Ishikawa (cell line): Measurements from ENCODE around the gene JMJD4.

Experiments used
- CEBPB ChIP-seq: IDR thresholded peaks from 2 replicates; pipeline ENCODE4 v1.6.1; 2012
- CREB1 ChIP-seq: IDR thresholded peaks from 2 replicates; pipeline ENCODE4 v1.6.1; 2012; ENCODE audit warnings: low read depth
- EGR1 ChIP-seq: IDR thresholded peaks from 2 replicates; pipeline ENCODE4 v1.6.1; 2012
- EP300 ChIP-seq: IDR thresholded peaks from 2 replicates; pipeline ENCODE4 v1.6.1; 2012; ENCODE audit warnings: borderline replicate concordance
- FOXM1 ChIP-seq: IDR thresholded peaks from 2 replicates; pipeline ENCODE4 v1.6.1; 2012; ENCODE audit warnings: low read depth, borderline replicate concordance
- MAX ChIP-seq: IDR thresholded peaks from 2 replicates; pipeline ENCODE4 v1.6.1; 2012
- NFIC ChIP-seq: IDR thresholded peaks from 2 replicates; pipeline ENCODE4 v1.6.1; 2012
- RAD21 ChIP-seq: IDR thresholded peaks from 2 replicates; pipeline ENCODE4 v1.6.1; 2012; ENCODE audit warnings: low read depth
- REST ChIP-seq: IDR thresholded peaks from 2 replicates; pipeline ENCODE4 v1.6.1; 2012; ENCODE audit warnings: low read depth, mild to moderate bottlenecking
- TAF1 ChIP-seq: IDR thresholded peaks from 2 replicates; pipeline ENCODE4 v1.6.1; 2012; ENCODE audit warnings: low read depth, mild to moderate bottlenecking
- TCF12 ChIP-seq: IDR thresholded peaks from 2 replicates; pipeline ENCODE4 v1.6.1; 2012; ENCODE audit warnings: low read depth
- TEAD4 ChIP-seq: IDR thresholded peaks from 2 replicates; pipeline ENCODE4 v1.6.1; 2012
- USF1 ChIP-seq: IDR thresholded peaks from 2 replicates; pipeline ENCODE4 v1.6.1; 2012
- YY1 ChIP-seq: IDR thresholded peaks from 2 replicates; pipeline ENCODE4 v1.6.1; 2012; ENCODE audit warnings: low read depth
- ZBTB7A ChIP-seq: IDR thresholded peaks from 2 replicates; pipeline ENCODE4 v1.6.1; 2012; ENCODE audit warnings: low read depth

JMJD4 gene

GRCh38 chr1:227757781-227758180, 22.7 kb upstream of the JMJD4 start:
- TF ChIP-seq NFIC = no peak
- no peak for TF ChIP-seq EP300
- no peak for TF ChIP-seq USF1
- TF ChIP-seq FOXM1 = no peak
- TF ChIP-seq MAX = no peak
- no peak for TF ChIP-seq REST
- TF ChIP-seq YY1 = no peak
- no peak for TF ChIP-seq ZBTB7A
- no peak for TF ChIP-seq CREB1
- TF ChIP-seq EGR1 = no peak
- TF ChIP-seq TAF1 = no peak
- no peak for TF ChIP-seq RAD21
- TF ChIP-seq CEBPB = no peak
- no peak for TF ChIP-seq TEAD4
- no peak for TF ChIP-seq TCF12

GRCh38 chr1:227756172-227756959, 21.3 kb upstream of the JMJD4 start:
- TF ChIP-seq EGR1 (no peak), EP300 (no peak), TCF12 (no peak), CREB1 (no peak), ZBTB7A (no peak), USF1 (no peak), TAF1 (no peak), CEBPB (no peak)

GRCh38 chr1:227754958-227755357, 19.9 kb upstream of the JMJD4 start:
- no peak for TF ChIP-seq ZBTB7A

GRCh38 chr1:227753999-227754711, 19.1 kb upstream of the JMJD4 start:
- TF ChIP-seq EP300 = no peak
- no peak for TF ChIP-seq REST
- TF ChIP-seq NFIC = no peak
- no peak for TF ChIP-seq RAD21
- TF ChIP-seq USF1 = no peak
- no peak for TF ChIP-seq MAX
- no peak for TF ChIP-seq EGR1
- no peak for TF ChIP-seq ZBTB7A
- no peak for TF ChIP-seq CREB1
- TF ChIP-seq CEBPB = no peak
- no peak for TF ChIP-seq TAF1
- no peak for TF ChIP-seq FOXM1
- no peak for TF ChIP-seq TCF12
- no peak for TF ChIP-seq TEAD4
- no peak for TF ChIP-seq YY1

GRCh38 chr1:227749916-227750710, 15.0 kb upstream of the JMJD4 start:
- TF ChIP-seq YY1 = no peak
- TF ChIP-seq CEBPB = no peak
- no peak for TF ChIP-seq TCF12
- no peak for TF ChIP-seq RAD21
- no peak for TF ChIP-seq TEAD4
- no peak for TF ChIP-seq EGR1
- TF ChIP-seq FOXM1 = no peak
- no peak for TF ChIP-seq EP300
- TF ChIP-seq ZBTB7A = no peak
- TF ChIP-seq CREB1 = no peak
- no peak for TF ChIP-seq REST
- TF ChIP-seq MAX = no peak
- TF ChIP-seq USF1 = no peak
- no peak for TF ChIP-seq TAF1
